T1000 (cell line): ENCODE results near the gene SPECC1.
A peak's percentile ranks its signal among the peaks of the same experiment; 100 is the strongest.
"Not testable (repeated sequence)": the region's sequence is repeated elsewhere in the genome, so short reads cannot be mapped to it uniquely, and the experiment has no call there.

Experiments used
- DNase-seq: peaks from one replicate; lab custom pipeline; 2025; ENCODE audit warnings: mixed read lengths; lab: John Stamatoyannopoulos, UW

SPECC1 gene

DNA sequence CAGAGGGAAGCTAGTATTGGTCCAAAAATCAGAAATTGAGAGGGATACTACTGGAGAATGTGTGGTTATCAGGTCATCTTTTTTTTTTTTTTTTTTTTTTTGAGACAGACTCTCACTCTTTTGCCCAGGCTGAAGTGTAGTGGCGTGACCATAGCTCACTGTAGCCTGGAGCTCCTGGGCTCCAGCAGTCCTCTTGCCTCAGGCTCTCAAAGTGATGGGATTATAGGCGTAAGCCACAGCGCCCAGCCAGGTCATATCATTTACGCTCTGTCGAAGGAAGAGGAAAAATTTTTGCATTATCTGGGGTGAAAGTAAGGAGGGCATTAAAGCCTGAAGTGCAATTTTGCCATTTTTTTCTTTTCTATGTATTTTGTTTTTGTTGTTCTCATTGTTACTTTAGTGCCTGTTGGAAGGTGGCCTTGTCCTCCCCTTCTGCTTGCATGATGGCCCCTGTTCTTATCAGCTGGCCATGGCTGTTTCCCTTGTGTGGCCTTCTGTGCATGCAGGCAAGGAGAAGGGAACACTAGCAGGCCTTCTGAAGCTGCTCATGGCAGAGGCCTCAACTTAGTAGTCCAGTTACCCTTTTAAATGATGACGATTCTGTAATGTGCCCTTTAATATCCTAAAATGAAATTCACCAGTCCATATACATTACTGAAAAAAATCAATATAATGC, 118.3 kb downstream of the SPECC1 start:
- DNase-seq: no peak

- no peak for DNase-seq
Measured at GRCh38 chr17:20128036-20128667, 119.0 kb downstream of the SPECC1 start.

- no peak for DNase-seq
Measured at GRCh38 chr17:20133517-20133916, 124.4 kb downstream of the SPECC1 start.

GRCh38 chr17:20141198-20141972, 132.2 kb downstream of the SPECC1 start:
- no peak for DNase-seq

DNA sequence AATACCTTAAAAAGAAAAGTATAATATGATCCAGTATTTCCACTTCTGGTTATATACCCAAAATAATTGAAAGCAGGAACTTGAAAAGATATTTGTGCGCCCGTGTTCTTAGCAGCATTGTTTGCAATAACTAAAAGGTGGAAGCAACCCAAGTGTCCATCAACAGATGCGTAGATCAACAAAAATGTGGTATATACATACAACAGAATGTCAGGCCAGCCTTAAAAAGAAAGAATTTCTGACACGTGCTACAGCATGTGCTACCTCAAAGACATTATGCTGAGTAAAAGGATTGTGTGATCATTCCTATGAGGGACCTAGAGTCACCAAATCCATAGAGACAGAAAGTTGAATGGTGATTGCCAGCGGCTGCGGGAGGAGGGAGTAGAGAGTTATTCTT, 133.1 kb downstream of the SPECC1 start:
- no peak for DNase-seq

- DNase-seq: no peak
Measured at GRCh38 chr17:20143740-20144139, 134.6 kb downstream of the SPECC1 start.

DNA sequence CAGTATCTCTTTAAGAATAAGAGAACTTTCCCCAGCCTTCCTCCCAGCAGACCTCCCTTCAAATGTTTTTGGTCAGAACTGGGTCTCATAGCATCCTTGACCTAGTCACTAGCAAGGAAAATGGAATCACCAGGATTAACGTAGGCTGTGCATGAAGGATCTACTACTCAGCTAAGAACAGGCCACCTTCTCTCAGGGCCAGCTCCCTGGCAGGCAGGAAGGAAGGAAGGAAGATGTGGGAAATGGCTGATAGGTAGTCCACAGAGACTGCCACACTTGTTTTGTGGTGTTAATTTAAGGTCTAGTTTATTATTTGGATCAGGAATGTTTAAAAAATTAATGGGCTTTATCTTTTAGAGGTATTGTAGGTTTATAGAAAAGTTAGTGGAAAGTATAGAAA, 136.4 kb downstream of the SPECC1 start:
- no peak for DNase-seq

DNA sequence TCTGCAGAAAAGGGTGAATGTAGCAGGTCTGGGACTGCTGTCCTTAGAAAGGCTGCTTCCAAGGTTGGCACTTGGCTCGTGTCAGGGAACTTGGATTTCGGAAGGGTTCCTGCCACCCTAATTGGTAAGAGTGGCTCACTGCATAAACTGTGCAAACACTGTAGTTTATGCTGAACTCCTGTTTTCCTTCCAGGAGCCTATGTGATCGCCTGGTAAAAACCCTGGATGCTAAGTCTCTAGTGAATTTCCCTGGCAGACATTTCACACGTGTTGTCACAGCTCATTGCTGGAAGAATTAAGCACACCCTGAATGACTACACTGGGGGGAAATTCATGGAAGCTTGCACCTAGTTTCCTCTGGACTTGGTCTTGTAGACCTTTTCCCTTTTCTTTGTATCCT, 140.1 kb downstream of the SPECC1 start:
- no peak for DNase-seq

GRCh38 chr17:20151174-20151573, 142.0 kb downstream of the SPECC1 start:
- DNase-seq: no peak

- DNase-seq: no peak
Measured at GRCh38 chr17:20153231-20153630, 144.1 kb downstream of the SPECC1 start.

DNA sequence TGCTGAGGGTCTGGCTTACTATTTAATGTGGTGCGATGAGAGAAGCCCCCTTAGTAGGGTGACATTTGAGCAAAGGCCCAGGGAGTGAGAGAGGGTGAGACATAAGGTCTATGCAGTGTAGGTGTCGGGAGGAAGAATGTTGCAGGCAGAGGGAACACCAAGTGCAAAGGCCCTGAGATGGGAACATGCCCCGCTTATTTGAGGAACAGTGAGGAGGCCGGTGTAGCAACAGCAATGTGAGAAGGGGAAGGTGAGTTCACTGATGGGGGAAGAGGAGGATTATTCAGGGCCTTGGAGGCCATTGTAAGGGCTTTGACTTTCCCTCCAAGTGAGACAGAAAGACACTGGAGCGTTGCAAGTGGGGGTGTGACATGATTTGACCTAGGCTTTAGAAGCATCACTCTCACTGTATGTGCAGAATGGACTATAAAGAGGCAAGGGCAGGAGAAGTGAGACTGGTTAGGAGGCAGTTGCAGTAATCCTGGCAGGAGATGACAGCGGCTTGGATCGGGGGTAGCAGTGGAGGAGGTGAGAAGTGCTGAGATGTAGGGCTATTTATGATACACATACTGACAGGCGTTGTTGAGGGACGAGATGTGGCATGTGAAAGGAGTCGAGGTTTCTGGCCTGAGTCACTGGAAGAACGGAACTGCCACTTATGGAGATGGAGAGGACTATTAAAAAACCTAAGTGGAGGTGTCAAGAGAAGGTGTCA, 145.3 kb downstream of the SPECC1 start:
- no peak for DNase-seq

GRCh38 chr17:20155258-20156195, 146.4 kb downstream of the SPECC1 start:
- peak; percentile 94 for DNase-seq

DNA sequence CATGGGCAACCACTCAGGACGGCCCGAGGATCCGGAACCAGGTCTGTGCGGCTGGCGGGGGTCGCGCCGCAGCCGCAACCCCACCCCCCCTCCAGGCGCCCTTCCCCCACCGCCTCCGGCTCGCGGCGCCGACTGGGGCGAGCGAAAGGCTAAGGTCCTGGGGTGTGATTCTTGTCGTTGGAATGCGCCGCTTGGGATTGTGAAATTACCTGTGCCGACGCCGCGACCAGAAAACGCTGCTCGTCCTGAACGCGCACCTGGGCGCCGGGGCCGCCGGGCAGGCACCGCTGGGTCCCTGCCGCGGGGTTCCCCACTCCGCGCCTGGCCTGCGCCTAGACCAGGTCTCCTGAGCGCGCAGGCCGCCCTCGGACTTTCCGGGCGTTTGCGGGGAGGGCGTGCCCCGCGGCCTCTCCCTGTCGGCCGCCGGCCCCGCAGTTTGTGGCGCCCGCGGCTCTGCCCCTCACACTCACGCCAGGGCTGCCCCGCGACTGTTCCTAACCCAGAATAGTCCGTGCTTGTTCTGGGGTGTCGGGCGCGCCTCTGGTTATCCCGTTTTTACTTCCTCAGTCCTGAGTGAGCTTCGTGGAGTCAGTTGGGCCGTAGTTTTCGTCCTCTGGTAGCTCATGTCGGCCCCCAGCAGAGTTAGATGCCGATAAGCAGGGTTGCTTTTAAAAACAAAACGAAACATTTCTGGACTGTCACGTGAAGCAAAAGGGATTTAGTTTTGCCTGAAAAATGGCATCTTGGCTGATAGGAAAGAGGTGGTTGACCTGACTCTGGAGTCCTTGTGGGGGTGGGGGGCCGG, 147.2 kb downstream of the SPECC1 start:
- peak; percentile 62 for DNase-seq

GRCh38 chr17:20157001-20157310, 147.8 kb downstream of the SPECC1 start:
- no peak for DNase-seq

GRCh38 chr17:20158580-20158979, 149.4 kb downstream of the SPECC1 start:
- no peak for DNase-seq

DNA sequence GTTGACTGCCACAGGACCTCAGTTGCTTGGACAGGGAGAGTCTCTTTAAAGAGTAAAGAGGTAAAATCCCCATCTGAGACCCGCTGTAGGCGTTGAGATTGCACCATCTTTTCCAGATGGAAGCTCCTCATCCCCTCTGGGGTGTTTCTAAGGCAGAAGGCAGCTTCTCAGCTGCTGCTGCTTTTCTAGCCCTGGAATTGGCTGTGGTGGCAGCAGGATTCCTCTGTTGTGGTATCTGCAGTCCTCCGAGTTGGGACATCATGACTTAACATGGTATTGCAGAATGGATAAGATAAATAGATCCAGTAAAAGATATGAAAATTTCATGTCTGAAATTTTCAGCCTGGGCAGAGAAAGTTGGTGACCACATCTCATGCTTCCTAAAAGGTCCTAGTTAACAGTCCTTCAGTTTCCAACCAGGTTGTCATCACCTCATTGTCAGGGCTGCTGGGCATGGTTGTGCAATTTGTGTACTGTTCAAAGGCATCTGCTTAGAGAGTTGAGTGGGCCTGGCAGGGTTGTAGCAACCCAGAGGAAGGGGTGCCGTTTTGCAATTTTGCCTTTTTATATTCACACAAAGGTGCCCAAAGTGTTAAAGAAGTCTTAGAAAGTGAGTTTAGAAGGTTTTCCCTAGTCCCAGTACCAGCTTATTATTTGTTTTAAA, 150.4 kb downstream of the SPECC1 start:
- DNase-seq: no peak

DNA sequence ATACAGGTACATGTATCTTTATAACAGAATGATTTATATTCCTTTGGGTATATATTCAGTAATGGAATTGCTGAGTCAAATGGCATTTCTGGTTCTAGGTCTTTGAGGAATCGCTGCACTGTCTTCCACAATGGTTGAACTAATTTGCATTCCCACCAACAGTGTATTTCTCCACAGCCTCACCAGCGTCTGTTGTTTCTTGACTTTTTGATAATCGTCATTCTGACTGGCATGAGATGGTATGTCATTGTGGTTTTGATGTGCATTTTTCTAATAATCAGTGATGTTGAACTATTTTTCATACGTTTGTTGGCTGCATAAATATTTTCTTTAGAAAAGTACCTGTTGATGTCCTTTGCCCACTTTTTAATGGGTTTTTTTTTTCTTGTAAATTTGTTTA, 156.4 kb downstream of the SPECC1 start:
- not testable (repeated sequence) for DNase-seq

DNA sequence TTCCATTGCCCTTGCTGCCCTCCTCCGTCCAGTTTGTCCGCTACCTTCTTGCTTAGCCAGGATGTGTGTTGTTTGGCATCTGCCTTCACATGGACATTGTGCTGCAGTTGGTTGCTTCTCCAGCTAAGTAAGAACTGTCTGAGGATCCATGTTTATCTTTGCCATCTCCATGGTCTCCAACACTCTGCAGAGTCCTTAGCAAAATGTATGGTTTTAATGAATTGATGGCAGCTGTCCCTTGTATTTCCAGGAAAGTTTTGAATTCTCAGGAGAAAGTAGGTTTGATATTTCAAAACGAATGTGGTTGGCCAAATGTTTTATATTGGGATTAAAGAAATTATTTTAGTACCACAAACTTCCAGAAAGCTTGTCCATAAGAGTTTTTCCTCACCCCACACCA, 160.9 kb downstream of the SPECC1 start:
- DNase-seq: no peak

- DNase-seq: no peak
Measured at GRCh38 chr17:20171741-20172365, 162.7 kb downstream of the SPECC1 start.

- DNase-seq: no peak
Measured at GRCh38 chr17:20172376-20172775, 163.2 kb downstream of the SPECC1 start.
